Hematopoietic multipotent progenitor cell treated with erythropoietin and hydrocortisone succinate and interleukin-3 and kit ligand, for 8 days (in vitro differentiated cells): ENCODE measurements around the gene GATA5.
A peak's percentile ranks its signal among the peaks of the same experiment; 100 is the strongest.

ENCODE experiments used
- DNase-seq: peaks from one replicate; pipeline ENCODE4 v3.0.0-alpha.2; 2015

Gene GATA5

GRCh38 chr20:62475772-62476055, at the start of gene GATA5:
GATA5 (minus strand) TSS chr20:62475995; CDS start chr20:62475521, 474 bp downstream.
- no peak for DNase-seq

- no peak for DNase-seq
Measured at GRCh38 chr20:62525014-62525413, 49.2 kb upstream of the GATA5 start.

- DNase-seq, result no peak
Measured at GRCh38 chr20:62524505-62524911, 48.7 kb upstream of the GATA5 start.

- DNase-seq, result peak; percentile 88
Measured at GRCh38 chr20:62523473-62524203, 47.8 kb upstream of the GATA5 start.

GRCh38 chr20:62522748-62523396, 47.1 kb upstream of the GATA5 start:
- no peak for DNase-seq

- DNase-seq, result no peak
Measured at GRCh38 chr20:62519826-62520225, 44.0 kb upstream of the GATA5 start.

- no peak for DNase-seq
Measured at GRCh38 chr20:62518911-62519310, 43.1 kb upstream of the GATA5 start.

GRCh38 chr20:62517901-62518610, 42.3 kb upstream of the GATA5 start:
- DNase-seq, result no peak

GRCh38 chr20:62517168-62517567, 41.4 kb upstream of the GATA5 start:
- DNase-seq, result no peak

- no peak for DNase-seq
Measured at GRCh38 chr20:62516338-62516737, 40.5 kb upstream of the GATA5 start.

GRCh38 chr20:62515826-62516225, 40.0 kb upstream of the GATA5 start:
- DNase-seq, result no peak

- DNase-seq, result no peak
Measured at GRCh38 chr20:62515280-62515679, 39.5 kb upstream of the GATA5 start.

- DNase-seq, result no peak
Measured at GRCh38 chr20:62513991-62514390, 38.2 kb upstream of the GATA5 start.

- no peak for DNase-seq
Measured at GRCh38 chr20:62511915-62512610, 36.3 kb upstream of the GATA5 start.

- DNase-seq, result no peak
Measured at GRCh38 chr20:62511300-62511914, 35.6 kb upstream of the GATA5 start.

- no peak for DNase-seq
Measured at GRCh38 chr20:62508641-62509051, 32.9 kb upstream of the GATA5 start.

- no peak for DNase-seq
Measured at GRCh38 chr20:62507991-62508640, 32.3 kb upstream of the GATA5 start.

- DNase-seq, result no peak
Measured at GRCh38 chr20:62507323-62507722, 31.5 kb upstream of the GATA5 start.

GRCh38 chr20:62506791-62507190, 31.0 kb upstream of the GATA5 start:
- DNase-seq, result no peak

GRCh38 chr20:62506087-62506486, 30.3 kb upstream of the GATA5 start:
- DNase-seq, result no peak

- DNase-seq, result no peak
Measured at GRCh38 chr20:62505337-62506045, 29.7 kb upstream of the GATA5 start.

- no peak for DNase-seq
Measured at GRCh38 chr20:62504323-62504722, 28.5 kb upstream of the GATA5 start.
